WERI-Rb-1 (cell line): ENCODE data around the gene TEX2.

ENCODE experiments used
- DNase-seq: peaks from one replicate; pipeline ENCODE4 v3.0.0-alpha.2; 2020
- H3K27ac ChIP-seq: fragments of 250-450 bp; sonication (Bioruptor Pico); 2 replicates; pipeline ENCODE4 v1.5.1; 2020; ENCODE audit warnings: mild to moderate bottlenecking, moderate library complexity
- H3K27me3 ChIP-seq: fragments of 250-450 bp; sonication (Bioruptor Pico); 2 replicates; pipeline ENCODE4 v1.5.1; 2021; ENCODE audit warnings: mild to moderate bottlenecking, low read depth, moderate library complexity; ENCODE audit not compliant: insufficient read depth, severe bottlenecking
- H3K36me3 ChIP-seq: fragments of 250-450 bp; sonication (Bioruptor Pico); 2 replicates; pipeline ENCODE4 v1.5.1; 2020; ENCODE audit warnings: mild to moderate bottlenecking, moderate library complexity
- H3K4me3 ChIP-seq: 2 replicates; pipeline ENCODE4 v1.5.1; 2011; ENCODE audit warnings: low read depth, mild to moderate bottlenecking, control low read depth, low read length
- H3K9me3 ChIP-seq: fragments of 250-450 bp; sonication (Bioruptor Pico); 2 replicates; pipeline ENCODE4 v1.5.1; 2021; ENCODE audit warnings: mild to moderate bottlenecking, moderate library complexity; ENCODE audit not compliant: severe bottlenecking
- TF ChIP-seq, protein P1 (sequence below): IDR thresholded peaks from 2 replicates; pipeline ENCODE4 v1.5.1; 2011; ENCODE audit warnings: low read depth, mild to moderate bottlenecking, control low read depth, inconsistent platforms, low read length

Gene TEX2

DNA sequence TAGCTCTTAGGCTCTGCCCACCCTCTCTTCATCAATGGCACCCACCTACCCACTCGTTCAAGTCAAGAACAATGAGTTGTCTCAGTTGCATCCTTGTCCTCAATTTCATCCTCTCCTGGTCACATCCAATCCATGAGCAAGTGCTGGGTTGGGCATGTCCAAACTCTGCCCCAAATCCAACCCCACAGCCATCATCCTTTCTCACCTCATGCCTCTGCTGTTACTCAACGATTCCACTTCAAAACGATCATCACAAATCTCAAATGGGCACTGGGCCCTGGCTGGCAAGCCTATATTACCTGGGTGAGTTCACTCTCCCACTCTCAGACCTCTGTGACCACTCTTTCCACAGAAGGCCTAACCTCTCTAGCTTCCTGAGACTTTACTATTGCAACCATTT is 12.0 kb upstream of the TEX2 start:
- TF ChIP-seq, protein P1, sequence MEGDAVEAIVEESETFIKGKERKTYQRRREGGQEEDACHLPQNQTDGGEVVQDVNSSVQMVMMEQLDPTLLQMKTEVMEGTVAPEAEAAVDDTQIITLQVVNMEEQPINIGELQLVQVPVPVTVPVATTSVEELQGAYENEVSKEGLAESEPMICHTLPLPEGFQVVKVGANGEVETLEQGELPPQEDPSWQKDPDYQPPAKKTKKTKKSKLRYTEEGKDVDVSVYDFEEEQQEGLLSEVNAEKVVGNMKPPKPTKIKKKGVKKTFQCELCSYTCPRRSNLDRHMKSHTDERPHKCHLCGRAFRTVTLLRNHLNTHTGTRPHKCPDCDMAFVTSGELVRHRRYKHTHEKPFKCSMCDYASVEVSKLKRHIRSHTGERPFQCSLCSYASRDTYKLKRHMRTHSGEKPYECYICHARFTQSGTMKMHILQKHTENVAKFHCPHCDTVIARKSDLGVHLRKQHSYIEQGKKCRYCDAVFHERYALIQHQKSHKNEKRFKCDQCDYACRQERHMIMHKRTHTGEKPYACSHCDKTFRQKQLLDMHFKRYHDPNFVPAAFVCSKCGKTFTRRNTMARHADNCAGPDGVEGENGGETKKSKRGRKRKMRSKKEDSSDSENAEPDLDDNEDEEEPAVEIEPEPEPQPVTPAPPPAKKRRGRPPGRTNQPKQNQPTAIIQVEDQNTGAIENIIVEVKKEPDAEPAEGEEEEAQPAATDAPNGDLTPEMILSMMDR: no peak
- H3K27me3 ChIP-seq: no peaks in the 10 kb centered on the region
- no peak overlapping the region for H3K4me3 ChIP-seq
- no peak for DNase-seq
- H3K36me3 ChIP-seq: no peaks in the 10 kb centered on the region
- H3K9me3 ChIP-seq: peaks cover 16% of the 10 kb centered on the region
- H3K27ac ChIP-seq: no peak overlapping the region

- H3K36me3 ChIP-seq: no peaks in the 10 kb centered on the region
- H3K9me3 ChIP-seq: peaks cover 16% of the 10 kb centered on the region
- TF ChIP-seq, protein P1: no peak
- no peak for DNase-seq
- H3K4me3 ChIP-seq: no peak overlapping the region
- H3K27ac ChIP-seq: no peak overlapping the region
- H3K27me3 ChIP-seq: no peaks in the 10 kb centered on the region
Observed at GRCh38 chr17:64273006-64273405, 9.9 kb upstream of the TEX2 start.

DNA sequence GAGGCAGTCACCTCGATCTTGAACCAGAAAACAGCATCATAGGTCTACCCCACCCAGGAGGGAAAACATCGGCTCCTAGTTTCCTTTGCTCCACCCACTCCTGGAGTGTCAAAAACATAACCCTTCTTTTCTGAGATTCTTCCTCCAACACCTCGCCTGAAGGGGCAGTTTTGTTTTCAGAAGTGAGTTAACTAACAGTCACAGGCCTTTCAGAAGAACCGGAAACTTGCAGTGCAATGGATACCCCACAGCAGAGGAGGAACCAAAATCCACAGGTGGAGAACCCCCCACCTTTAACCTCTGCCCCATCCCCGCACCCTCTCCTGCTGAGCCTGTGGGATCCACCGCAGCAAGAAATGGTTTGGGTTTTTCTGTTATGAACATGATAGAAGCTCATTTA is 7.8 kb upstream of the TEX2 start:
- TF ChIP-seq, protein P1: no peak
- no peak for DNase-seq
- H3K27me3 ChIP-seq: no peaks in the 10 kb centered on the region
- H3K36me3 ChIP-seq: no peaks in the 10 kb centered on the region
- H3K27ac ChIP-seq: no peak overlapping the region
- H3K4me3 ChIP-seq: no peak overlapping the region
- peaks cover 12% of the 10 kb centered on the region for H3K9me3 ChIP-seq

DNA sequence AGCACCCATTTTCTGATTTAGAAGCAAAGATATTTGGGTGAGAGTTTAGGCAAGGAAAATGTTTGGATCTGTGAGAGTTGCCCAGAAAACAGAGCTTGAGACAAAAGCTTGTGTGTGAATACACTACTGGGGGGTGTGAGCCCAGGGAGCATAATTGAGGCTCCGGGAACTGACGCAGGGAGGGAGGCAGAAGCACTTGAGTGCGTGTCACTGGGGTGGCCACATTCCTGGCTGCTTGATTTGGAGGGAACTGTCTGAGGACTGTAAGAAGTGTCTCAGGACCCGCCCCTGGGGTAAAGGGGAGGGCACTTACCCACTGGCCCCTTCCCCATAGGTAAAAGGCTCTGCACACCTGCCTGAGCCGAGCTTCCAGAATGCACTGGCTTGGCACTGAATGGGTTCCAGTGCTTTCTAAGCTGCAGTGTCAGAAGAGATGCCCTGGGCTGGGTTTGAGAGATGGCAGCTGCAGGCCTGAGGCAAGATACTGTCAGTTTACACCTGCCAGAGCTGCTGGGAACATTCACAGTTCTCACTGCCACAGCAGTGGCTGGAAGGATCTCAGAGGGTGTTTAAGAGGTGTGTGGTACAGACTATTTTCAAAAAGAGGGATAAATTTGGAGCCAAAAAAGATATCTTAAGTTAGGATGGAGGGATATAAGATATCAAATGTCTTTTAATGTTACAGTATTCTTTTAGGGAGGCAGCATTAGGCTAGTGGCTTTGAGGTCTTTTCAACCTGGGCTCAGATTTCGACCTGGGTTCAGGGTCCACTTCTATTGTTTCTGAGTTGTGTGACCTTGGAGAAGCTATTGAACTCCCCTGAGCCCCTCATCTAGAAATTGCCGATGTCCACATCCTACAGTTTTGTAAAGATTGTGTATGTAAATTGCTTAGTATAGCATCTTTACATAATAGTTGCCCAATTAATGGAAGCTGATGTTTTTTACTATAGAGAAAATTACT is 6.9 kb upstream of the TEX2 start:
- Histone ChIP-seq H3K4me3 (no peak overlapping the region), H3K36me3 (no peaks in the 10 kb centered on the region), H3K9me3 (peaks cover 8% of the 10 kb centered on the region), H3K27ac (no peak overlapping the region), H3K27me3 (no peaks in the 10 kb centered on the region)
- TF ChIP-seq, protein P1: no peak
- DNase-seq: no peak

DNA sequence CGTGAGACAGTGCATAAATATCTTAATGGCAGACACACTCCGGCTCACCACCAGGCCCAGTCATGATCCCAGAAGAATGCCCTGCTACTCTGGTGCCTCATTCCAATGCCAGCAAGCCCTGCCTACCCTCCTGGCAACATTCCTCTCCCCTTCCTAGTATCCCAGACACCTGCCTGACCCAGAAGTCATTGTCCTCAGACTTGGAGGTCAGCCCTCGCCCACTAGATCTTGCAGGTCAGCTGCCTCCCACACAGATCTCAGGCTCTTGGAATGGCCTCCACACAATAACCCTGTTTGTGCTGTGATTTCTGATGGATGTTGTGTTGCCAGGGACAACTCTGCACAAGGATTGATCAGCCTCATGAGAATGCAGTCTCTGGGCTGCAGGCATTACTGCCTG is 1.8 kb upstream of the TEX2 start:
- H3K27ac ChIP-seq: no peak overlapping the region
- TF ChIP-seq, protein P1: no peak

More for the DNA sequence above, 1.8 kb upstream of the TEX2 start:
- H3K9me3 ChIP-seq: no peaks in the 10 kb centered on the region
- DNase-seq: no peak
- H3K4me3 ChIP-seq: no peak overlapping the region
- H3K27me3 ChIP-seq: no peaks in the 10 kb centered on the region
- peaks cover 9% of the 10 kb centered on the region for H3K36me3 ChIP-seq
